Posterior vena cava (tissue), 2 donors: ENCODE measurements around the gene ERVH48-1. TPM values are rescaled to one million over a fixed set of nuclear protein-coding genes. Genes with fewer than 3 reads are reported as not detected.
"Not testable (repeated sequence)": the region's sequence is repeated elsewhere in the genome, so short reads cannot be mapped to it uniquely, and the experiment has no call there.

Experiments
- DNase-seq: peaks from one replicate; pipeline ENCODE4 v3.0.0-alpha.2; 2020; ENCODE audit warnings: low spot score
- intact Hi-C, 2 donors: fragments of 100-400 bp; cut with DNase I; formaldehyde crosslinking; loops; one replicate each; pipeline versions ENCODE4 v1.14.1 to v1.14.2; 2022 to 2023
- long read RNA-seq, 2 donors: library from polyadenylated mRNA; unstranded; transcript quantifications; one replicate each; pipeline ENCODE4 v2.0.0, GENCODE V29; 2020 to 2021
- total RNA-seq, 2 donors: library from RNA; stranded (reverse); fragmentation: NEBNext Ultra II Directional; extraction: Animal tissue kit (Norgen Biotek cat#: 25700); gene quantifications; one replicate each; pipeline ENCODE4 v1.2.1, GENCODE V29; 2021
- donor health status: DM: yes; HTN: yes; CAD: no.
- donor health status: DM: yes; HTN: yes; CAD: no.

Gene ERVH48-1
- not detected for total RNA-seq
- long read RNA-seq, donor 1: 0 reads
- long read RNA-seq, donor 2: 0 reads

DNA sequence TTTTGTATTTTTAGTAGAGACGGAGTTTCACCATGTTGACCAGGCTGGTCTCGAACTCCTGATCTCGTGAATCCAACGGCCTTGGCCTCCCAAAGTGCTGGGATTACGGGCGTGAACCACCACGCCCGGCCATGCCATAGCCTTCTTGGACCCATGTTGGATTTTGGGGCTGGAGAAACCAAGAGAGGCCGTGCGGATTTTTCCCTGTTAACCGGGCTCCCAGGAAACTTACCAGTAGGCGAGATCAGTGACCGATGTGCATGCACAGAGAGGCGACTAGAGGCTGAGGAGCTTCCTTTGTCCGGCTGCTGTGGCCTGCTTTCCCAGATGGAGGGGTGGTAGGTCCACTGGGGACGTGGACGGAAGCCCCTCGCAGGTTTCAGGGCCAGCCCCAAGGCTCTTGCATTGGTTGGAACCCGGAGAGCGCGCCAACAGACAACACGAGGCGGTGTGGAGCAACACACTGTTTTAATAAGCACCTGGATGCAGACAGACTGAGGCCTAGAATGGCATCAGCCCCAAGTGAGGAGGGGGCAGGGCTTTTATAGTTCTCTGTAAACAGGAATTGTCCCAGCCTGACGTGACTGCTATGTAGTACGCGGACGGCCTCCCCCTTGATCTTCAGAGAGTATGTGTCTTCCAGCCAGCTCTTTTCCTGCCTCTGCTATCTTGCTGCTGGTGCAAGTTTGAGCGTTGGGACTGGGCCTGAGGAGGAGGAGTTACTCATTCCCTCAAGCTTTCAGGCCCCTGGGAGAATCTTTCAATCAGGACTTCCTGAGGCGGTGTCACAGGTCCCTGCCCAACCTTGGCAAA, at the start of gene ERVH48-1:
TSS of gene ERVH48-1 (minus strand) at position 517 of the 813 bp plus-strand sequence. CDS start 6,624 bp downstream, outside the sequence.
- DNase-seq: peak; percentile 56
- intact Hi-C loops: no loop called here

DNA sequence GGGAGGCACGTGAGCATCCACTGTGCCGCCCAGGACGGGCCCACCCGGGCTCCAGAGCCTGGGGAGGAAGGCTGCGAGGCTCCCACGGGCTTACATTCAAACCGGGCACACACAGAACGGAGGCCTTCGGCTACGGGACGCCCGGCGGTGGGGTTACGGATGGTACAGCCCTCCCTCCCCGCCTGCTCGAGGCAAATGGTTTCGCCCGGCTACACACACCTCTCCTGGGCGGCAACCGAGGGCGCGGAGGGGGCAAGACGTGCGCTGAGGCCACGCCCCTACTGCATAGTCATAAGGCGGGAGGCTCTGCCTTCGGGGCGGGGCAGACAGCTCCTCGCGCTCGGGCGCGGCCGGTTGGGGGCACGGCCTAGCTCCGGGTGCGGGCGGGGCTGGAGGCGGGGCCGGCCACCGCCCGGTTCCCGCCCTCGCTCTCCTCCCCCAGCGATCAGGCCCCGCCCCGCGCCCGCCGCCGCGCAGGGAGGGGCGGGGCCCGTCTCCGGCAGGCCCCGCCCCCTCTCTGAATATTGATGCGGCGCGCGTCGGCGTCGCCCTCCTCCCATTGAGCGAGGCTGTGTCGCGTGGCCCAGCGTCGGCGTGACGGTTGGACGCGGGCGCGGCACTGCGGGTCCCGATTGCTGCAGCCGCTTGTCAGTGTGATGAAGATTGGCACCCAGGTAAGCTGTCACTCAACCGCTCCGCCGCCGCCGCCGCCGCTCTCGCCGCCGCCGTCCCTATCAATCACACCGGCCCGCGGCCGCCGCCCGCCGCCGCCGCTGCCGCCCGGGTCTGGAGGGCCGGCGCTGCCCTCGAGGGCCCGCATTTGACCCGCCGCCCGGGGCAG, 48.8 kb upstream of the ERVH48-1 start, which contains the start of gene PKNOX1:
TSS of gene PKNOX1 (plus strand) at position 572 of the 841 bp plus-strand sequence. CDS start 29,820 bp downstream, outside the sequence.
- peak; percentile 100 for DNase-seq
- intact Hi-C loops: no loop called here

DNA sequence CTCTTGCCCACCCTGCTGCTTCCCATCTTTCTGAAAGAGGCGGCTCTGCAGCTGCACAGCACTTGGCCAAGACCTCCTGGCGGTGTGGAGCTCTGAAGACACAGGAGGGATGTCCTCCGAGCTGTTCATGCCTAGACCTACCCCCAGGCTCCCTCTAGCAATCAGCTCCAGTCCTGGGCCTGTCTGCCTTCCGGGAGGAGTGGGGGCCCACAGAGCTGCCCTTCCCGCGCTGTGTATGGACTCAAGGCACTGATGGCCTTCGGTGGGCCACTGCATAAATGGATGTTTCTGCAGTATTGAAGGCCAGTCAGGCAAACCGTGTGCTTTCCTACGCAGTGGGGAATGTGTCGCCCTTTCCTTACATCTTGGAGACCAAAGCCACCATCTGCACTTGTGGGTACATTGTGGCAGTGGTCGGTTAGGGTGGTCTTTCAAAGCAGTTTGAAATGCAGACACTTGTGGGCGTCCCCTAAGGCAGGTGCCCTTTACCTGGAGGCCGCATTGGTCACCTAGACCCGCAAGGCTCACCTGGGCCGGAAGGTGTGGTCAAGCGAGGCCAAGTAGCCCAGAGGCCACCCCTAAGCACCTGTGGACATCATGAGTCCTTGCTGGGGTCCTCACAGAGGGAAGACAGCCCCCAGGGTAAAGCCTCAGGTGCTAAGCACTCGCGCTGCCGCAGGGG, 48.0 kb upstream of the ERVH48-1 start:
- intact Hi-C loops: no loop called here
- DNase-seq: peak; percentile 81

DNA sequence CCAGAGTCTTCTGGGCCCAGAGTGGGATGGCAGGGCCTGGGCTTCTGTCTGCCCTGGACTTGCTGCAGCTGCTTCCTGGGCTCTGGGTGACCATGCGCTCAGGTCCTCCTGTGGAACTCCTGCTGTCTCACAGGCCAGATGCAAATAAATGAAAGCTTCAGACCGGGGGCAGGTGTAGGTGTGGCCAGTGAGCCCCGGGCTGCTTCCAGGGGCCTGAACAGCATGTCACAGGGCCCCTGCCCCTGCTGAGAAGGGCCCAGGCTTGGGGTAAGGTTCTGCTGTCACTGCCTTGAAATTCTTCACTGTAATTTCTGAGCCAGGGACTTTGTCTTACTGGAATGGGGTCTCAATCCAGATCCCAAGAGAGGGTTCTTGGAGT, 46.5 kb upstream of the ERVH48-1 start:
- intact Hi-C loops: no loop called here
- DNase-seq: peak; percentile 37

DNA sequence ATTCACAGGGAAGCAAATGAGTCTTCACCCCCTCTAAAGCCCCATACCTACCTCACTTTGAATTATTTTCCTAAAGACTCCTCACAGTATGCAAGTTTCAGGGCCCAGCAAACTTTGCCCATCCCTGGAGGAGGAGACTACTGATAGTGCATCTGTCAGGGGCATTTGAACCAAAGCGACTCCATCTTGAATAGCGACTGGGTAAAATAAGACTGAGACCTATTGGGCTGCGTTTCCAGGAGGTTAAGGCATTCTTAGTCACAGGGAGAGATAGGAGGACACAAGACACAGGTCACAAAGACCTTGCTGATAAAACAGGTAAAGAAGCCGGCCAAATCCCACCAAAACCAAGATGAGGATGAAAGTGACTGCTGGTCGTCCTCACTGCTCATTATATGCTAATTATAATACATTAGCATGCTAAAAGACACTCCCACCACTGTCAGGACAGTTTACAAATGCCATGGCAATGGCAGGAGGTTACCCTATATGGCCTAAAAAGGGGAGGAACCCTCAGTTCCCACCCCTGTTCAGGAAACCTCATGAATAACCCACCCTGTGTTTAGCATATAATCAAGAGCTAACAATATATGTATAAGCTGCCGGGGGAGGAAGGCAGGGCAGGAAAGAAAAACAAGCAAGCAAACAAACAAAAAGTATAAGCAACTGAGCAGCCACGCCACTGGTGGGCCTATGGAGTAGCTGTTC, 45.7 kb upstream of the ERVH48-1 start:
- intact Hi-C loops: no loop called here
- DNase-seq: peak; percentile 5

DNA sequence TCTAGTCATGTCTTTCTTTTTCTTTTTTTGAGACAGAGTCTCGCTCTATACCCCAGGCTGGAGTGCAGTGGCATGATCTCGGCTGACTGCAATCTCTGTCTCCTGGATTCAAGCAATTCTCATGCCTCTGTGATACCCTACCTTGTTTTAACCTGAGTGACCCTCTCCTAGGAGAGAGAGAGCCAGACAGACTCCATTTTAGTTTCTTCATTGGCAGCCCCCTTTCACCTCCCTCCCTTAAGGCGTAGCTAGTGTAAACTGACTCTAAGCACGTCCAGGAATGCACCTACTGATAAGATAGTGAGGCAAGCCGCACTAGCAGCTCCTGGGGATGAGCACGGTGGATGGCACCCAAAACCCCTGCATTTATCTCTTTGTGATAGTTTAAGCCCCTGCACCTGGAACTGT, 43.8 kb upstream of the ERVH48-1 start:
- no peak for DNase-seq
- intact Hi-C loops: no loop called here

DNA sequence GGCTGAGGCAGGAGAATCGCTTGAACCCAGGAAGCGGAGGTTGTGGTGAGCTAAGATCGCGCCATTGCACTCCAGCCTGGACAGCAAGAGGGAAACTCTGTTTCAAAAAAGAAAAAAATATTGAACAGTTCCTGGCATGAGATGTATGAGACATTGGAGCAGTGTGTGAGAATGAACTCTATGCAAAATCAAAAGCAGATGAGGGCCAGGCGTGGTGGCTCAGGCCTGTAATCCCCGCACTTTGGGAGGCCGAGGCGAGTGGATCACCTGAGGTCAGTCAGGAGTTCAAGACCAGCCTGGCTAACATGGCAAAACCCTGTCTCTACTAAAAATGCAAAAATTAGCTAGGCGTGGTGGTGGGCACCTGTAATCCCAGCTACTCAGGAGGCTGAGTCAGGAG, 42.2 kb upstream of the ERVH48-1 start:
- DNase-seq, intact Hi-C loops: not testable (repeated sequence)

DNA sequence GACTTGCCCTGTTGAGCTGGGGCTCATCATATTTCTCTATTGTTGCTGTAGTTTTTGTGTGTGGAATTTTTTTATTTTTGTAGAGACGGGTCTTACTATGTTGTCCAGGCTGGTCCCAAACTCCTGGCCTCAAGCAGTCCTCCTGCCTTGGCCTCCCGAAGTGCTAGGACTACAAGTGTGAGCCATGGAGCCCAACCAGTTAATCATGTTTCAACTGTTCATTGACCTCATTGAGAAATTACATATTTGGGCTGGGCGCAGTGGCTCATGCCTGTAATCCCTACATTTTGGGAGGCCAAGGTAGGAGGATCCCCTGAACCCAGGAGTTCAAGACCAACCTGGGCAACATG, 39.8 kb upstream of the ERVH48-1 start:
- intact Hi-C loops: no loop called here
- DNase-seq: no peak

DNA sequence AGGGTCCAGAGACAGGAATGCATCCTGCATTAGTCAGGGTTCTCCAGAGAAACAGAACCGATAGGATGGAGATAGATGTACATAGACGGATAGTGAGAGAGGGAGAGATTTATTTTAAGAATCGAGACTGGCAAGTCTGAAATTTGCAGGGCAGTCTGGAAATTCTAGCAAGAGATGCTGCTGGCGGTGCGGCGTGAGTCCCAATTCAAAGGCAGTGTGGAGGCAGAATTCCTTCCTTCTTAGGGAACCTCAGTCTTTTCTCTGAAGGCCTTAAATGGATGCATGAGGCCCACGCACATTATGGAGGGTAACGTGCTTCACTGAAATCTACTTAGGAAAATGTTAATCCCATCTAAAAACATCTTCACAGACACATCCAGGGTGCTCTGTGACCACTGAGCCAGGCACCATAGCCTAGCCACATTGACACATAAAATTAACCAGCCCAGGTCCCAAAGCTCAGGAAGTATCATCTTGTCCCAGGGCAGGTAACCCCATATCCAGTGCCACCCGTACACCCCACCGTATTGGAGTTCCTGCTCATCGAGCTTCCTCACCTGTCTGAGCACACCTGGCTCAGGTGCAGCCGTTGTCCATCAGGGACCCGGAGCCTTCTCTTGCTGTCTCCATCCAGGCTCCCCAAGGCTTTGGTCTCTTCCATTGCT, 39.2 kb upstream of the ERVH48-1 start:
- intact Hi-C loops: no loop called here
- DNase-seq: no peak

DNA sequence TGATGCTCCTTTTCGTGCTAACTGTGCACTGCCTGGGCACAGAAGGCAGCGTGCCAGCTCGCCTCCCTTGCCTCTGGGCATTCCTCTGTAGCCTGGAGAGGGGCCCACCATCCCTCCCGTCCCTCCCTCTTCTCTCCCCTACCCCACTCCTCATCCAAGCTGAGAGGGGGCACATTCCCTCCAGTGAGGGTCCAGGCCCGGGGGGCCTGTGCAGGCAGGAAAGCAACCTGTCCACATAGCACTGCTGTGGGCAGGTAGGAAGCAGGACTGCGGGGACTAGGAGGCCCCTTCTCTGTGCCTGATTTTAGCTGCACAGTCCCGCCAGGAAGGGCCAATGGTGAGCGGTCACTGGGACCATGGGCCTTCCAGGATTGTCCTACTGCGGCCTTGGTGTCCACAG, 38.7 kb upstream of the ERVH48-1 start:
- no peak for DNase-seq
- intact Hi-C loops: no loop called here

DNA sequence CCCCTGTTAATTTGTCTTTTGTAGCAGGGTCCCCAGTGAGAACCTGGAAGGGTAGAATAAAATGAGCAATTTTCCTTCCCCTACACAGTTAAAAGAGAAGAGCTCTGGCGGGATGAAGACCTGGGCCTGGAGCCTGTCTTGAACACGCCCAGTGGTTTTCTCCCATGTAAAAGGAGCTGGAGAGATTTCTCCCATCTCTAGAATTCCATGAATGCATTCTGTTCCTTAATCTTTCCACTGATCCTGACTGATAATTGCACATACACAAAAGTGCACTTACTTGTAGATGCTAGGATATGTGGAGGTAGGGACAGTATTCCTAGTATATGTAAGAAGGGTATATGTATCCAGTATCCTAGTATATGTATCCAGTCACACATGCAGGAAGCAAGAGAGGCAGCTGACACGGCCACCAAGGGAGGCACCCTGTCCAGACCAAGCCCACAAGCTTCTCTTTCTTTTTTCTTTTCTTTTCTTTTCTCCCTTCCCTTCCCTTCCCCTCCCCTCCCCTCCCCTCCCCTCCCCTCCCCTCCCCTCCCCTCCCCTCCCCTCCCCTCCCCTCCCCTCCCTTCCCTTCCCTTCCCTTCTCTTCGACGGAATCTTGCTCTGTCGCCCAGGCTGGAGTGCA, 37.1 kb upstream of the ERVH48-1 start:
- no peak for DNase-seq
- intact Hi-C loops: no loop called here

DNA sequence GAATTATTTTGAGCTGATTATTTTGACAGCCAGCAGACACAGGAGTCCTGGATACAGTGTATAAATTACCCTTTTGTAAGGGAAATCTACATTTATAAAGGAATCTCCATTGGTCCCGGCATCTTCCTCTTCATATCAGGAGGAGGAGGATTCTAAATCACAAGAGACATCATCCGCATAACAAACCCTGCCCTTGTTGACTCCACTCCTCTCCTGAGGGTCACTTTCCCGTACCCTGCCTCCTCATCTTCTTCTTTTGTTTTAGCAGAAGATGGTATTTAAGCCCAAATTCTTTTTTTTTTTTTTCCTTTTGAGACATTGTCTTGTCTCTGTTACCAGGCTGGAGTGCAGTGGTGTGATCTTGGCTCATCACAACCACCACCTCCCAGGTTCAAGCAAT, 34.3 kb upstream of the ERVH48-1 start:
- intact Hi-C loops: loop anchor here in 1 of 2 donors (10.0 kb wide), 1 partner anchor 795 kb away; no protein-coding TSS in a partner anchor
- no peak for DNase-seq

DNA sequence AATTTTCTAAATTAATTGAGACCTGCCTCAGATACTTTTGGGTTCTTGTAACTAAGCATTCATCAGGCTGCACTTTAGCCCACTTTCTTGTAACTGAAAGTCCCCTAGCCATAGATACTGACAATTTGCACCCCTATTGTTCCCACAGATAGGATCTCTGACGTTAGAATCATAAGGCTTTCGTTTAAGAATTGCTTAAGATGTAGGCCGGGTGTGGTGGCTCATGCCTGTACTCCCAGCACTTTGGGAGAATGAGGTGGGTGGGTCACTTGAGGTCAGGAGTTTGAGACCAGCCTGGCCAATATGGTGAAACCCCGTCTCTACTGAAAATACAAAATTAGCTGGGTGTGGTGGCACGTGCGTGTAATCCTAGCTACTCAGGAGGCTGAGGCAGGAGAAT, 32.7 kb upstream of the ERVH48-1 start:
- DNase-seq: not testable (repeated sequence)

DNA sequence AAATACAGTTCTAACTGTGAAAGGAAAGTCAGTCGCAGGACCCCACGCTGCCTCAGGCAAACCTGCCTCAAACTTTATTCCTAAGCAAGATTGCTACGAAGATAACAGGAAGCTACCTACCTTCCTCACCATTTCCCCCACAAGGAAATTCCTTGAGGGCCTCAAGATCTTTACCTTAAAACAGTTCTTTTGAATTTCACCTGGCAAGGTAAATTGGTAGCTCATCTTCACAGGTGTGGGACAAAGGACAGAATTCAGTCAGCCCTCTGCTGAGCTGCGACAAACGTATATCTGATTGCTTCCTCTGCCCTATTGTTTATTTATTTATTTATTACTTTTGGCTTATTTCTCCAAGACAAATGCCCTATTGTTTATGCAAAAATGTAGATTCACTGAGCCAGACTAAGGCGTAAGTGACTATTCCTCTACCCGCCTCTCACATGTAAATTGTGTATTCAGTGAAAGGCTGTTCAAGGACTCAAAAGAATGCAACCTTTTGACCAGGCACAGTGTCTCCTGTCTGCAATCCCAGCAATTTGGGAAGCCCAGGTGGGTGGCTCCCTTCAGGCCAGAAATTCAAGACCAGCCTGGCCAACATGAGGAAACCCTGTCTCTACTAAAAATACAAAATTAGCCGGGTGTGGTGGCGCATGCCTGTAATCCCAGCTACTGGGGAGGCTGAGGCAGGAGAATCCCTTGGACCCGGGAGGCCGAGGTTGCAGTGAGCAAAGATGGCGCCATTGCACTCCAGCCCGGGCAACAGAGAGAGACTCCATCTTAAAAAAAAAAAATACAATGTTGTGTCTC, 31.6 kb upstream of the ERVH48-1 start:
- DNase-seq: no peak
- intact Hi-C loops: loop anchor here in 1 of 2 donors (10.0 kb wide), 1 partner anchor 798 kb away; no protein-coding TSS in a partner anchor

More for the DNA sequence above, 32.7 kb upstream of the ERVH48-1 start:
- intact Hi-C loops: loop anchor here in 1 of 2 donors (10.0 kb wide), 1 partner anchor 797 kb away; no protein-coding TSS in a partner anchor

DNA sequence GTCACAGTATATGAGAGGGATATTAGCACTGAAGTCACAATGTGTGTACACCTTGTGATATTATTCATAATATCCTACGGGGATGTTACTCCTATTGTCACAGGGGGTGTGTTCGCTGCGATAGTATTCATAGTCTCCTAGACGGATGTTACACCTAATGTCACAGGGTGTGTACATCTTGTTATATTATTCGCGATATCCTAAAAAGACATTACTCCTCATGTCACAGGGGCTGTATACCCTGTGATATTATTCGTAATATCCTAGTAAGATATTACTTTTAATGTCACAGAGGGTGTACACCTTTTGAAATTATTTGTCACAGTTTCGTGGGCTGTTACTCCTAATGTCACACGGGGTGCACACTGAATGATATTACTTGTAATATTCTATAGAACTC, 25.8 kb upstream of the ERVH48-1 start:
- not testable (repeated sequence) for DNase-seq
- intact Hi-C loops: loop anchor here in 1 of 2 donors (10.0 kb wide), 1 partner anchor 804 kb away; no protein-coding TSS in a partner anchor

DNA sequence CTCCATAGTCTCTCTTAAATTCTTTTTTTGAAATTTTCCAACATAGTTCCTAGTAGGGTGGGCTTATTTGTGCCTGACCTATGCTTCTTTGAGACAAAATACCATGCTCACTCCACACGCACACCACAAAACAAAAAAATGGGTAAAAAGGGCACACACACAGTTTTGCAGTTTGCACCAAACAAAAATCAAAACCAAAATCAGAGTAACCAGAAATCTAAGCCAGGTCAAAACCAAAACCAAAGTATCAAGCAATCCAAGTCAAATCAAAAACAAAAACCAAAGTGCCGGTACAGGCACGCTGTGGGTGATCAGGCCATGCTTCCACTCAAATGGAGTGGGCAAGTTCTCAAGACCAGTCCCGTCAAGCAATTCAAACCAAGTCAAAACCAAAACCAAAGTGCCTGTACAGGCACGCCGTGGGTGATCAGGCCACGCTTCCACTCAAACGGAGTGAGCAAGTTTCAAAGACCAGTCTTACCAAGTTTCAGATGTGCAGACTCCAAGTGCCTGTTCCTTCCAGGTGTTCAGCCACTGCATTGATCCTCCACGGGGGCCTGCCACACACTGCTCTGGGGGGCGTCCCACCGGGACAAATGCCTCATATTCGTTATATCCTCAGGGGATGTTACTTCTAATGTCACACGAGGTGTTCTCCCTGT, 23.8 kb upstream of the ERVH48-1 start:
- intact Hi-C loops, DNase-seq: not testable (repeated sequence)
